Right atrium auricular region (tissue), 2 donors: ENCODE results near the gene TIMM10B. TPM values are rescaled to one million over a fixed set of nuclear protein-coding genes. Genes with fewer than 3 reads are reported as not detected.
A peak's percentile ranks its signal among the peaks of the same experiment; 100 is the strongest.

ENCODE experiments used
- DNase-seq: peaks from one replicate; pipeline ENCODE4 v3.0.0-alpha.2; 2019; ENCODE audit warnings: low spot score
- H3K27ac ChIP-seq, 2 donors: fragments of 200-600 bp; sonication (generic); 1 replicate in 1 of 2; 2 replicates in 1 of 2; pipeline ENCODE4 v1.5.1; 2016 to 2019
- H3K27me3 ChIP-seq, 2 donors: fragments of 200-600 bp; sonication (generic); one replicate each; pipeline versions ENCODE4 v1.5.1 to v1.6.0; 2017 to 2019
- H3K36me3 ChIP-seq: fragments of 200-600 bp; sonication (generic); one replicate; pipeline ENCODE4 v1.5.1; 2016
- H3K4me1 ChIP-seq, 2 donors: fragments of 200-600 bp; sonication (generic); one replicate each; pipeline versions ENCODE4 v1.5.1 to v1.6.0; 2017 to 2019
- H3K4me3 ChIP-seq, 2 donors: fragments of 200-600 bp; sonication (generic); 1 replicate in 1 of 2; 2 replicates in 1 of 2; pipeline ENCODE4 v1.5.1; 2017 to 2019; ENCODE audit warnings: mild to moderate bottlenecking in 1 of 2, moderate library complexity in 1 of 2
- H3K9me3 ChIP-seq, 2 donors: fragments of 200-600 bp; sonication (generic); one replicate each; pipeline ENCODE4 v1.5.1; 2019
- total RNA-seq, 2 donors: library from RNA; depleted of rRNA; stranded (reverse); fragments of >200 nt; gene quantifications; one replicate each; pipeline ENCODE4 v1.1.0, GENCODE V29; 2016
- TF ChIP-seq, protein P1 (sequence below), 2 donors: fragments of 200-600 bp; sonication (generic); IDR thresholded peaks; one replicate each; pipeline ENCODE4 v1.5.1; 2019; ENCODE audit warnings: antibody characterized with exemption in 2 of 2

Gene TIMM10B
- total RNA-seq, 2 donors from 2014 or later, result 19.8 to 22.6 TPM

DNA sequence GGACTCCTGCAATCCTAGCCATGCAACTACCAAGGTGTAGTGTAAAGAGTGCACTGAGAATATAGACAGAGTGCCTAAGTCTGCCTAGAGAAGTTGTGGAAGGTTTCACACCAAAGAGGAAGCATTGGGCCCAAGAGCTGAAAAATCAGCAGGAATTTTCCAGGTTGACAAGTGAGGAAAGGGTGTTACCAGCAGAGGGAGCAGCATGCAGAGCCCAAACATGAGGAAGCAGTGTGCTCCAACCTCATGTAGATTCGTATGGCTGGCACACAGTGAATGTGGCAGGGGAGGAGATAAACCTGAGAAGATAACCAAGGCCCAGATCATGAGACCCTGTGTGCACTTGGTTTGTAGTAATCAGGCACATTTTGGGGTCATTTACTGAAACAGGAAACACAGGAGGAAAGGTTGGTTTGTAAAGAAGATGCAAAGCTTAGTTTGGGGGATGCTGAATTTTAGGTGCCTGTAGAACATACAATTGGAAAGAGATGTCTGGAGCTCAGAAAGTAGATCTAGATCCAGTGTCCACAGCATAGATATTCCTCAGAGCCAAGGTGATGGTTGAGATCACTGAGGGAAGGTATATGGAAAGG lies 42.2 kb upstream of the TIMM10B start:
- Histone ChIP-seq H3K4me3 (no peak overlapping the region), H3K27me3 (no peaks in the 10 kb centered on the region), H3K36me3 (no peaks in the 10 kb centered on the region), H3K27ac (no peak overlapping the region), H3K9me3 (no peaks in the 10 kb centered on the region), H3K4me1 (no peaks in the 10 kb centered on the region)
- no peak for DNase-seq
- TF ChIP-seq, protein P1, sequence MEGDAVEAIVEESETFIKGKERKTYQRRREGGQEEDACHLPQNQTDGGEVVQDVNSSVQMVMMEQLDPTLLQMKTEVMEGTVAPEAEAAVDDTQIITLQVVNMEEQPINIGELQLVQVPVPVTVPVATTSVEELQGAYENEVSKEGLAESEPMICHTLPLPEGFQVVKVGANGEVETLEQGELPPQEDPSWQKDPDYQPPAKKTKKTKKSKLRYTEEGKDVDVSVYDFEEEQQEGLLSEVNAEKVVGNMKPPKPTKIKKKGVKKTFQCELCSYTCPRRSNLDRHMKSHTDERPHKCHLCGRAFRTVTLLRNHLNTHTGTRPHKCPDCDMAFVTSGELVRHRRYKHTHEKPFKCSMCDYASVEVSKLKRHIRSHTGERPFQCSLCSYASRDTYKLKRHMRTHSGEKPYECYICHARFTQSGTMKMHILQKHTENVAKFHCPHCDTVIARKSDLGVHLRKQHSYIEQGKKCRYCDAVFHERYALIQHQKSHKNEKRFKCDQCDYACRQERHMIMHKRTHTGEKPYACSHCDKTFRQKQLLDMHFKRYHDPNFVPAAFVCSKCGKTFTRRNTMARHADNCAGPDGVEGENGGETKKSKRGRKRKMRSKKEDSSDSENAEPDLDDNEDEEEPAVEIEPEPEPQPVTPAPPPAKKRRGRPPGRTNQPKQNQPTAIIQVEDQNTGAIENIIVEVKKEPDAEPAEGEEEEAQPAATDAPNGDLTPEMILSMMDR (IDR thresholded peaks at IDR 0.05), result peak; percentile 49 to 75

DNA sequence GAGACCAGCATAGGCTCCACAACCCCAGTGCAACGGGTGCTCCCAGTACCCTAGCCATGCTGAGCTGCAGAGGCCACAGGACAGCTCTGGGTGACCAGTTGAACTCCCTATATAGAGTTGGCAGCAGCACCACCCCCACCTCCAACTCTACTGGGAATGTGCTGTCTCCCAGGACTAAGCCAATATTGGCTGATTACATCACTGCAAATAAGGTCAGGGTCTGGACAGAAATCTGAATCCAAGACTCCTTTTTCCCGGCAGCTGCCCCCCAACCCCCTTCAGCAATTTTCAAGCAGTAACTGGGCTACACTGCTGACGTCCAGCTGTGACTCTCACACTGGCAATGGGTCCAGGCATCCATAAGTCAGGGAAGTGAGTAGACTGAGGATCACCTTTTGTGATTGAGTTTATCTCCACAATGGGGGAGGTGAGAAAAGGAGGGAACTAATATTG lies 40.4 kb upstream of the TIMM10B start, which contains the start of gene HPX:
TSS of gene HPX (minus strand) at position 82 of the 453 bp plus-strand sequence. CDS start at position 58, 24 bp downstream.
- H3K27me3 ChIP-seq, result no peaks in the 10 kb centered on the region
- H3K27ac ChIP-seq, result no peak within 1 kb of the TSS
- no peaks in the 10 kb centered on the region for H3K36me3 ChIP-seq
- no peak within 1 kb of the TSS for H3K4me3 ChIP-seq
- no peaks in the 10 kb centered on the region for H3K4me1 ChIP-seq
- DNase-seq, result no peak
- TF ChIP-seq, protein P1 (IDR thresholded peaks at IDR 0.05), result no peak
- no peaks in the 10 kb centered on the region for H3K9me3 ChIP-seq

- TF ChIP-seq, protein P1 (IDR thresholded peaks at IDR 0.05), result no peak
- DNase-seq, result no peak
- Histone ChIP-seq H3K27me3 (no peaks in the 10 kb centered on the region), H3K4me3 (no peak overlapping the region), H3K9me3 (no peaks in the 10 kb centered on the region), H3K27ac (no peak overlapping the region), H3K4me1 (no peaks in the 10 kb centered on the region), H3K36me3 (no peaks in the 10 kb centered on the region)
Observed at GRCh38 chr11:6442441-6442840, 38.9 kb upstream of the TIMM10B start.

DNA sequence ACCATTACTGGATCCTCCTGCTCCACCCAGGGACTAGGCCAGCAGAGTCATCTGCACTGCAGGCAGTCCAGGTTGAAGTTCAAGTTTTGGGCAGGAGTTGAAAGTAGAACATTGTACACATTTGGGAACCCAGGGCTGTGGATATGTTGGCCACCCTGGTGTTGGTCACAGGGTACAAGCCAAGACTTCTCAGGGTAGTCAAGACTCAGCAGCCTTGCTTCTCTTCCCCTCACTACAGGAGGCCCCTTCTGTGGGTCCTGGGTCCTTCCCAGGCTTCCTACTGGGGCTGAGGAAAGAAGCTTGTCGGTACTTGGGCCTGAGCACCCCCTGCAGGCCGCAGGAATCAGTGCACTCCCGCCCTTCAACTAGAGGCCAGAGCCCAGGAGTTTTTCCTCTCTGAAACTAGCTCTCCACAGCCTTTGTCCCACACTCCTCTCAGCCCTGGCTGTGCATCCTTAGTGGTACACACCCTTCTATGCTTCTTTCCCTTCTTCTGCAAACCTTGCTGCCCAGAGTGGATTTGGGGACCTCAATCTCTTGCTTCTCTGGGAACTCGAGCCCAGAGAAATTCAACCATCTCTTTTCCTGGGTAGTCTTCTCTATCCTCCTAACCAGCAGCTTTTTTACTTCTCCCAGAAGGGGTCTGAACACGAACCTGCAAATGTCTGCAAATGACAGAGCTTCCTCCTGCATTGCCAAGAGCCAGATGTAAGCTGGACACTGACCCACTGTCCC lies 37.9 kb upstream of the TIMM10B start:
- H3K27ac ChIP-seq, result no peak overlapping the region
- DNase-seq, result peak; percentile 64
- no peak overlapping the region for H3K4me3 ChIP-seq
- H3K27me3 ChIP-seq, result no peaks in the 10 kb centered on the region
- TF ChIP-seq, protein P1 (IDR thresholded peaks at IDR 0.05), result peak; percentile 67 to 86
- peaks cover under 1% of the 10 kb centered on the region for H3K36me3 ChIP-seq
- no peaks in the 10 kb centered on the region for H3K9me3 ChIP-seq
- no peaks in the 10 kb centered on the region for H3K4me1 ChIP-seq

DNA sequence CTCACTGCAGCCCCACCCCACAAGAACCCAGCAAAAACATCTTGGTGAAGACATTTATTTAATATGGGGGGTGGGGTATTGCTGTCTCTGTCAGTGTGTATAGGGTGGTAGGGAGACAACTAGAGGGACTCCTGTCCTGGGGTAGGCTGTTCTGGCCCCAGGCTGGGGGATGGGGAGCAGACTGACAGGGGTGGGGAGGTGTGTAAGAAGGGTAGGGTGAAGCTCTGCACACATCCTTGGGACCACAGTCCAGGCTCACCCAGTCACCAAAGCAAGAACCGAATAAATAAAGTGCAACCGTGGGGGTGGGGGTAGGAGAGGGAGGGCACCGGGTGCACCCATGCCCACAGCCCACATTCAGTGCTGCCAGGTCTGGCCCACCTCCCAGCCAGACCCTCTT lies 32.7 kb upstream of the TIMM10B start:
- Histone ChIP-seq H3K27me3 (no peaks in the 10 kb centered on the region), H3K4me1 (peaks cover 0 to 4% of the 10 kb centered on the region in 2 donors), H3K27ac (no peak overlapping the region), H3K4me3 (no peak overlapping the region), H3K36me3 (peaks cover 48% of the 10 kb centered on the region), H3K9me3 (no peaks in the 10 kb centered on the region)
- DNase-seq, result no peak
- TF ChIP-seq, protein P1 (IDR thresholded peaks at IDR 0.05), result no peak
